ENCODE measurements around the gene SLC17A9.

GRCh38 chr20:62986257-62986800, 33.8 kb downstream of the SLC17A9 start:
- TF ChIP-seq CTCF (IDR thresholded peaks at IDR 0.05) (no peak), POLR2A (IDR thresholded peaks at IDR 0.05) (no peak), POLR2AphosphoS5 (IDR thresholded peaks at IDR 0.05) (no peak)
